ENCODE data around the gene UEVLD. TPM values are rescaled to one million over a fixed set of nuclear protein-coding genes. Genes with fewer than 3 reads are reported as not detected.

UEVLD gene
- total RNA-seq, 1 donor from 2014 or later, result 24.5 TPM

GRCh38 chr11:18614667-18615066 is 26.1 kb upstream of the UEVLD start:
- no peak overlapping the region for H3K4me3 Mint-ChIP-seq (ENCODE audit: unreplicated experiment)
- H3K36me3 Mint-ChIP-seq (ENCODE audit: unreplicated experiment), result peaks cover 31% of the 10 kb centered on the region
- TF ChIP-seq, protein P1, sequence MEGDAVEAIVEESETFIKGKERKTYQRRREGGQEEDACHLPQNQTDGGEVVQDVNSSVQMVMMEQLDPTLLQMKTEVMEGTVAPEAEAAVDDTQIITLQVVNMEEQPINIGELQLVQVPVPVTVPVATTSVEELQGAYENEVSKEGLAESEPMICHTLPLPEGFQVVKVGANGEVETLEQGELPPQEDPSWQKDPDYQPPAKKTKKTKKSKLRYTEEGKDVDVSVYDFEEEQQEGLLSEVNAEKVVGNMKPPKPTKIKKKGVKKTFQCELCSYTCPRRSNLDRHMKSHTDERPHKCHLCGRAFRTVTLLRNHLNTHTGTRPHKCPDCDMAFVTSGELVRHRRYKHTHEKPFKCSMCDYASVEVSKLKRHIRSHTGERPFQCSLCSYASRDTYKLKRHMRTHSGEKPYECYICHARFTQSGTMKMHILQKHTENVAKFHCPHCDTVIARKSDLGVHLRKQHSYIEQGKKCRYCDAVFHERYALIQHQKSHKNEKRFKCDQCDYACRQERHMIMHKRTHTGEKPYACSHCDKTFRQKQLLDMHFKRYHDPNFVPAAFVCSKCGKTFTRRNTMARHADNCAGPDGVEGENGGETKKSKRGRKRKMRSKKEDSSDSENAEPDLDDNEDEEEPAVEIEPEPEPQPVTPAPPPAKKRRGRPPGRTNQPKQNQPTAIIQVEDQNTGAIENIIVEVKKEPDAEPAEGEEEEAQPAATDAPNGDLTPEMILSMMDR (IDR thresholded peaks at IDR 0.05), result no peak
- no peaks in the 10 kb centered on the region for H3K27me3 Mint-ChIP-seq (ENCODE audit: unreplicated experiment)
- peaks cover 20% of the 10 kb centered on the region for H3K4me1 Mint-ChIP-seq (ENCODE audit: unreplicated experiment)
- no peaks in the 10 kb centered on the region for H3K9me3 Mint-ChIP-seq (ENCODE audit: unreplicated experiment)
- DNase-seq (ENCODE audit: extremely low spot score, unreplicated experiment), result no peak
- no peak overlapping the region for H3K27ac Mint-ChIP-seq (ENCODE audit: unreplicated experiment)

- Mint-ChIP-seq H3K27ac (ENCODE audit: unreplicated experiment) (no peak overlapping the region), H3K36me3 (ENCODE audit: unreplicated experiment) (peaks cover 37% of the 10 kb centered on the region), H3K4me3 (ENCODE audit: unreplicated experiment) (no peak overlapping the region), H3K9me3 (ENCODE audit: unreplicated experiment) (no peaks in the 10 kb centered on the region), H3K4me1 (ENCODE audit: unreplicated experiment) (peaks cover 6% of the 10 kb centered on the region), H3K27me3 (ENCODE audit: unreplicated experiment) (no peaks in the 10 kb centered on the region)
- TF ChIP-seq, protein P1 (IDR thresholded peaks at IDR 0.05), result no peak
- DNase-seq (ENCODE audit: extremely low spot score, unreplicated experiment), result no peak
Observed at GRCh38 chr11:18612394-18612793, 23.9 kb upstream of the UEVLD start.

GRCh38 chr11:18611196-18611595 is 22.7 kb upstream of the UEVLD start:
- DNase-seq (ENCODE audit: extremely low spot score, unreplicated experiment), result no peak
- Mint-ChIP-seq H3K9me3 (ENCODE audit: unreplicated experiment) (no peaks in the 10 kb centered on the region), H3K4me3 (ENCODE audit: unreplicated experiment) (no peak overlapping the region), H3K27me3 (ENCODE audit: unreplicated experiment) (no peaks in the 10 kb centered on the region), H3K27ac (ENCODE audit: unreplicated experiment) (no peak overlapping the region), H3K36me3 (ENCODE audit: unreplicated experiment) (peaks cover 40% of the 10 kb centered on the region), H3K4me1 (ENCODE audit: unreplicated experiment) (peaks cover 2% of the 10 kb centered on the region)
- TF ChIP-seq, protein P1 (IDR thresholded peaks at IDR 0.05), result no peak

- H3K9me3 Mint-ChIP-seq (ENCODE audit: unreplicated experiment), result no peaks in the 10 kb centered on the region
- TF ChIP-seq, protein P1 (IDR thresholded peaks at IDR 0.05), result no peak
- H3K36me3 Mint-ChIP-seq (ENCODE audit: unreplicated experiment), result peaks cover 26% of the 10 kb centered on the region
- no peak overlapping the region for H3K27ac Mint-ChIP-seq (ENCODE audit: unreplicated experiment)
- peaks cover 2% of the 10 kb centered on the region for H3K4me1 Mint-ChIP-seq (ENCODE audit: unreplicated experiment)
- H3K27me3 Mint-ChIP-seq (ENCODE audit: unreplicated experiment), result no peaks in the 10 kb centered on the region
- no peak for DNase-seq (ENCODE audit: extremely low spot score, unreplicated experiment)
- H3K4me3 Mint-ChIP-seq (ENCODE audit: unreplicated experiment), result no peak overlapping the region
Observed at GRCh38 chr11:18608376-18608775, 19.8 kb upstream of the UEVLD start.

- H3K27me3 Mint-ChIP-seq (ENCODE audit: unreplicated experiment), result no peaks in the 10 kb centered on the region
- no peak for DNase-seq (ENCODE audit: extremely low spot score, unreplicated experiment)
- peaks cover 11% of the 10 kb centered on the region for H3K36me3 Mint-ChIP-seq (ENCODE audit: unreplicated experiment)
- H3K4me3 Mint-ChIP-seq (ENCODE audit: unreplicated experiment), result no peak overlapping the region
- peaks cover 8% of the 10 kb centered on the region for H3K4me1 Mint-ChIP-seq (ENCODE audit: unreplicated experiment)
- TF ChIP-seq, protein P1 (IDR thresholded peaks at IDR 0.05), result no peak
- H3K27ac Mint-ChIP-seq (ENCODE audit: unreplicated experiment), result no peak overlapping the region
- H3K9me3 Mint-ChIP-seq (ENCODE audit: unreplicated experiment), result no peaks in the 10 kb centered on the region
Observed at GRCh38 chr11:18600915-18601569, 12.5 kb upstream of the UEVLD start.
